MM.1S (cell line): ENCODE results near the gene AP1G2.

ENCODE experiments used
- DNase-seq: peaks from one replicate; pipeline ENCODE4 v3.0.0-alpha.2; 2015
- H2AFZ ChIP-seq: fragments of 300-600 bp; sonication (generic); 2 replicates; pipeline ENCODE4 v1.6.0; 2016; ENCODE audit warnings: antibody characterized with exemption, low read length
- H3F3A ChIP-seq: fragments of 300-600 bp; sonication (generic); 2 replicates; pipeline ENCODE4 v1.6.1; 2016; ENCODE audit warnings: mild to moderate bottlenecking, antibody characterized with exemption, low read length, moderate library complexity, mixed read lengths; ENCODE audit not compliant: insufficient read depth
- H3K27ac ChIP-seq: fragments of 300-600 bp; sonication (generic); 2 replicates; pipeline ENCODE4 v1.5.1; 2016; ENCODE audit warnings: mild to moderate bottlenecking, low read length
- H3K27me3 ChIP-seq: fragments of 300-600 bp; sonication (generic); replicated peaks from 2 replicates; pipeline ENCODE4 v1.6.0; 2016; ENCODE audit warnings: low read length; ENCODE audit not compliant: insufficient read depth
- H3K36me3 ChIP-seq: fragments of 300-600 bp; sonication (generic); replicated peaks from 2 replicates; pipeline ENCODE4 v1.6.1; 2016; ENCODE audit warnings: mild to moderate bottlenecking, low read length, mixed read lengths; ENCODE audit not compliant: insufficient read depth
- H3K4me1 ChIP-seq: fragments of 300-600 bp; sonication (generic); 2 replicates; pipeline ENCODE4 v1.6.1; 2016; ENCODE audit warnings: low read length, mixed read lengths
- H3K4me2 ChIP-seq: fragments of 300-600 bp; sonication (generic); 2 replicates; pipeline ENCODE4 v1.6.0; 2016; ENCODE audit warnings: low read depth, low read length
- H3K4me3 ChIP-seq: fragments of 300-600 bp; sonication (generic); 2 replicates; pipeline ENCODE4 v1.5.1; 2016; ENCODE audit warnings: low read length, mixed read lengths
- H3K79me2 ChIP-seq: fragments of 300-600 bp; sonication (generic); 2 replicates; pipeline ENCODE4 v1.6.1; 2016; ENCODE audit warnings: mixed run types, low read length, mixed read lengths
- H3K9ac ChIP-seq: fragments of 300-600 bp; sonication (generic); 2 replicates; pipeline ENCODE4 v1.6.1; 2016; ENCODE audit warnings: low read length, mixed read lengths
- H3K9me2 ChIP-seq: fragments of 300-600 bp; sonication (generic); replicated peaks from 2 replicates; pipeline ENCODE4 v1.6.1; 2016; ENCODE audit warnings: mild to moderate bottlenecking, low read length, mixed read lengths; ENCODE audit not compliant: insufficient read depth
- H3K9me3 ChIP-seq: fragments of 300-600 bp; sonication (generic); replicated peaks from 2 replicates; pipeline ENCODE4 v1.6.1; 2016; ENCODE audit warnings: mild to moderate bottlenecking, low read length, mixed read lengths; ENCODE audit not compliant: insufficient read depth
- H4K20me1 ChIP-seq: fragments of 300-600 bp; sonication (generic); 2 replicates; pipeline ENCODE4 v1.6.1; 2016; ENCODE audit warnings: mild to moderate bottlenecking, low read length, moderate library complexity, mixed read lengths; ENCODE audit not compliant: insufficient read depth
- EZH2 ChIP-seq: fragments of 300-600 bp; sonication (generic); optimal IDR thresholded peaks from 2 replicates; pipeline ENCODE3; 2017; ENCODE audit warnings: low read depth, mild to moderate bottlenecking, antibody characterized with exemption, low read length, mixed read lengths
- EZH2phosphoT487 ChIP-seq: fragments of 300-600 bp; sonication (generic); IDR thresholded peaks from 2 replicates; pipeline ENCODE4 v1.6.1; 2018; ENCODE audit warnings: antibody characterized with exemption, low read length
- TF ChIP-seq, protein P1 (sequence below): fragments of 300-600 bp; sonication (generic); IDR thresholded peaks from 2 replicates; pipeline ENCODE4 v1.5.1; 2016; ENCODE audit warnings: antibody characterized with exemption, low read length, mixed read lengths

Gene AP1G2

DNA sequence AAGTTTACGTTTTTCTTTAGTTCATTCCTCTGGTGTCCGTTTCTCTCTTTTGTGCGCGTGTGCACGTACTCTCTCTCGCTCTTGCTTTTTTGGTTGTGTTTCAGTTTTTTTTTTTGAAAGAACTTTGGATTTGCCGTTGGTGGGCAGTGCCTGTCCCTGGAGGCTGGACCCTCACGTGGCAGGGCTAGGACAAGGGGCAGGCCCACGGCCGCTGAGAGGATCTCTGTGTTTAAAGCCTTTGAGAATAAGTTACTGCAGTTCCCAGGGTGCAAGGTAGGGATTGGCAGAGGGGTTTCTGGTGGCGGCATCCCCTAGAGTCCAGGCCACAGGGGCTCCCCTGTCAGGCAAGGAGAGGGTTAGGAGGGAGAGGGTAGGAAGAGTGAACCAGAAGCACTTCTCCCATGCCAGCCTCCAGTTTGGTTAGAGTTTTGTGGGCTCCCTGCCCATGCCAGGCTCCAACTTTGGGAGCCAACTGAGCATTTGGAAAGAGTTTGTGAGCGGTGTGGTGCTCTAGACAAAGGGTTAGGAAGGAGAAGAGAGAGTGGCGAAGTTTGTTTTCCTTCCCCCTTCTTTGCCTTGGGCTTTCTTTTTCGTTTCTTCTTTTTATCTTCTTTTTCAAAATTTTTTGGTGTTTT lies 46.6 kb downstream of the AP1G2 start:
- H2AFZ ChIP-seq, result no peak overlapping the region
- H3K9me3 ChIP-seq, result no peaks in the 10 kb centered on the region
- no peak overlapping the region for H3K4me3 ChIP-seq
- no peaks in the 10 kb centered on the region for H3F3A ChIP-seq
- H3K9ac ChIP-seq, result no peak overlapping the region
- no peaks in the 10 kb centered on the region for H3K4me1 ChIP-seq
- no peak for DNase-seq
- no peak overlapping the region for H3K4me2 ChIP-seq
- no peaks in the 10 kb centered on the region for H3K9me2 ChIP-seq
- TF ChIP-seq, protein P1, sequence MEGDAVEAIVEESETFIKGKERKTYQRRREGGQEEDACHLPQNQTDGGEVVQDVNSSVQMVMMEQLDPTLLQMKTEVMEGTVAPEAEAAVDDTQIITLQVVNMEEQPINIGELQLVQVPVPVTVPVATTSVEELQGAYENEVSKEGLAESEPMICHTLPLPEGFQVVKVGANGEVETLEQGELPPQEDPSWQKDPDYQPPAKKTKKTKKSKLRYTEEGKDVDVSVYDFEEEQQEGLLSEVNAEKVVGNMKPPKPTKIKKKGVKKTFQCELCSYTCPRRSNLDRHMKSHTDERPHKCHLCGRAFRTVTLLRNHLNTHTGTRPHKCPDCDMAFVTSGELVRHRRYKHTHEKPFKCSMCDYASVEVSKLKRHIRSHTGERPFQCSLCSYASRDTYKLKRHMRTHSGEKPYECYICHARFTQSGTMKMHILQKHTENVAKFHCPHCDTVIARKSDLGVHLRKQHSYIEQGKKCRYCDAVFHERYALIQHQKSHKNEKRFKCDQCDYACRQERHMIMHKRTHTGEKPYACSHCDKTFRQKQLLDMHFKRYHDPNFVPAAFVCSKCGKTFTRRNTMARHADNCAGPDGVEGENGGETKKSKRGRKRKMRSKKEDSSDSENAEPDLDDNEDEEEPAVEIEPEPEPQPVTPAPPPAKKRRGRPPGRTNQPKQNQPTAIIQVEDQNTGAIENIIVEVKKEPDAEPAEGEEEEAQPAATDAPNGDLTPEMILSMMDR, result no peak
- TF ChIP-seq EZH2 (no peak), EZH2phosphoT487 (no peak)
- H3K79me2 ChIP-seq, result no peaks in the 10 kb centered on the region
- H3K36me3 ChIP-seq, result no peaks in the 10 kb centered on the region
- H4K20me1 ChIP-seq, result no peaks in the 10 kb centered on the region
- no peak overlapping the region for H3K27ac ChIP-seq
- no peaks in the 10 kb centered on the region for H3K27me3 ChIP-seq

DNA sequence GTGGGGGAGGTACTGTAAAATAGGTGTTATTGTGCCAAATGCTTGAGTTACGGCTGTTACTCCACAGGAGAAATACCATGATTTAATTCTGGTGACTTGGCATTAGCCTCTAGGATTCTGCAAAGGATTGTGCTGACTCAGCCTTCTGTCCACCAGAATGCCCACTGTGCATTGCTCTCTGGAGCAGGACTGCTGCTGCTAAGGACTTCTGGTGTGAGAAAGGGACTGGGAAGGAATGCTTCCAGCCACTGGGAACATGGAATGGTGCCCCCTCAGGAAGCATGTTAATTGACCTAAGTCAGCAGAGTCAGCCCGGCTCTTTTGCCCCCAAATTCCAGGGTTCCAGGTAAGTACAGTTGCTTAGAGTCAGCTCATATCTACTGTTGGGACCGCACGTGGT lies 48.9 kb downstream of the AP1G2 start:
- H3K4me2 ChIP-seq, result no peak overlapping the region
- no peaks in the 10 kb centered on the region for H3K9me3 ChIP-seq
- no peaks in the 10 kb centered on the region for H4K20me1 ChIP-seq
- no peak overlapping the region for H3K27ac ChIP-seq
- no peaks in the 10 kb centered on the region for H3K79me2 ChIP-seq
- H3K9ac ChIP-seq, result no peak overlapping the region
- no peaks in the 10 kb centered on the region for H3K4me1 ChIP-seq
- no peaks in the 10 kb centered on the region for H3F3A ChIP-seq
- H3K36me3 ChIP-seq, result no peaks in the 10 kb centered on the region
- TF ChIP-seq EZH2, result no peak
- no peak for TF ChIP-seq EZH2phosphoT487
- TF ChIP-seq, protein P1, result no peak
- H3K27me3 ChIP-seq, result no peaks in the 10 kb centered on the region
- no peak overlapping the region for H3K4me3 ChIP-seq
- no peak overlapping the region for H2AFZ ChIP-seq
- no peak for DNase-seq
- no peaks in the 10 kb centered on the region for H3K9me2 ChIP-seq

DNA sequence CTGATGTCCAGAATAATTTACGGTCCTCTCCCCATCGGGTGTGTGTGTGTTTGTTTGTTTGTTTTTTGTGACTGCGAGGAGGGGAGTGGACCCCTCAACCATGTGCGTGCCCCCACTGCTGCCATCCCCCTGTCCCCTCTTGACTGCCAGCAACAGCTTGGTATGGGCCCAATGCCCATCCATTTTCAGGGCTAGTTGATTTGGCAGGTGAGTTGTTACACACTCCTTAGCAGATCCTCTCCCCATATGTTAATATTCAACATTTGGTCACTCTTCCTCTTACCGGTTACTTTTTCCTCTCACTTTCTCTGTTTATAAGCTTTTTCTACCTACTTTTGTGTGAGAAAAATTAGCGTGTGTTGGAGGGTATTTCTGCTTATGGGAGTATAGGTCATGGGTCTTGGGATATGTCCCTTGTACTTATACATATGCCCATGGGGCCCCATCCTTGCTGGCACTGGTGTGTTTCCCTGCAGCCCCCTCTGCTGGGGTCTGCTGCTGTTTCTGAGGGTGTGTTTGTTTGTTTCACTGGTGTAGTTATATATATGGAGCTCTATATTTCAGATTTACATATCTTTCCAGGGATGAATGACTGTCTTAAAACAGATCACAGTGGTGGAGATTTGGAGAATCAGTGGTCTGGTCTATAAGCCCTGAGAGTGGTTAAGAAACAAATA lies 49.8 kb downstream of the AP1G2 start:
- TF ChIP-seq, protein P1, result no peak
- TF ChIP-seq EZH2 (no peak), EZH2phosphoT487 (no peak)
- H3K4me2 ChIP-seq, result no peak overlapping the region
- no peaks in the 10 kb centered on the region for H3K36me3 ChIP-seq
- H3F3A ChIP-seq, result no peaks in the 10 kb centered on the region
- H3K27me3 ChIP-seq, result no peaks in the 10 kb centered on the region
- no peaks in the 10 kb centered on the region for H4K20me1 ChIP-seq
- H3K4me3 ChIP-seq, result no peak overlapping the region
- no peaks in the 10 kb centered on the region for H3K4me1 ChIP-seq
- H3K27ac ChIP-seq, result no peak overlapping the region
- no peak overlapping the region for H2AFZ ChIP-seq
- DNase-seq, result no peak
- H3K9me3 ChIP-seq, result no peaks in the 10 kb centered on the region
- no peaks in the 10 kb centered on the region for H3K9me2 ChIP-seq
- H3K79me2 ChIP-seq, result no peaks in the 10 kb centered on the region
- no peak overlapping the region for H3K9ac ChIP-seq
